ENCODE data around the gene RELT. TPM values are rescaled to one million over a fixed set of nuclear protein-coding genes. Genes with fewer than 3 reads are reported as not detected.

Gene RELT
- total and polyA plus RNA-seq, 3 experiments from 2014 or later: 7.5 to 23.4 (median 23.4) TPM

GRCh38 chr11:73445980-73446379, 69.8 kb downstream of the RELT start:
- CTCF ChIA-PET: no interaction called here

GRCh38 chr11:73446766-73447165, 70.6 kb downstream of the RELT start:
- Histone ChIP-seq H3K27ac (ENCODE audit: low read depth, low read length) (no peak overlapping the region), H3K4me1 (ENCODE audit: insufficient read depth, low read length) (no peaks in the 10 kb centered on the region), H3K9me3 (ENCODE audit: low read length) (no peaks in the 10 kb centered on the region), H3K36me3 (ENCODE audit: insufficient read depth, low read length) (no peaks in the 10 kb centered on the region), H3K4me3 (ENCODE audit: low read length) (no peak overlapping the region), H3K27me3 (ENCODE audit: insufficient read depth, low read length, poor library complexity, severe bottlenecking) (no peaks in the 10 kb centered on the region)
- H3K36me3 Mint-ChIP-seq: peaks cover 0 to 12% (median 0%) of the 10 kb centered on the region in 3 donors
- no peaks in the 10 kb centered on the region for H3K9me3 Mint-ChIP-seq
- peak overlapping the region in 4 of 8 donors; percentile 2 to 29 (median 11) for H3K27ac Mint-ChIP-seq
- H3K27me3 Mint-ChIP-seq: no peaks in the 10 kb centered on the region
- no peak overlapping the region for H3K4me3 Mint-ChIP-seq
- ChIA-PET CTCF (no interaction called here), POLR2A (interaction anchor here (0.5 kb wide), 1 partner anchor 13 kb away, joined by 4 read pairs; no protein-coding TSS in a partner anchor)
- DNase-seq: no peak
- H3K4me1 Mint-ChIP-seq: peaks cover 4 to 13% (median 5%) of the 10 kb centered on the region in 3 donors

More at GRCh38 chr11:73445980-73446379, 69.8 kb downstream of the RELT start:
- Histone ChIP-seq H3K9me3 (ENCODE audit: low read length) (no peaks in the 10 kb centered on the region), H3K27me3 (ENCODE audit: insufficient read depth, low read length, poor library complexity, severe bottlenecking) (no peaks in the 10 kb centered on the region), H3K27ac (ENCODE audit: low read depth, low read length) (no peak overlapping the region), H3K4me1 (ENCODE audit: insufficient read depth, low read length) (no peaks in the 10 kb centered on the region), H3K4me3 (ENCODE audit: low read length) (no peak overlapping the region), H3K36me3 (ENCODE audit: insufficient read depth, low read length) (no peaks in the 10 kb centered on the region)
- Mint-ChIP-seq H3K36me3 (peaks cover 0 to 14% (median 0%) of the 10 kb centered on the region in 3 donors), H3K4me1 (peaks cover 4 to 13% (median 5%) of the 10 kb centered on the region in 3 donors), H3K27ac (no peak overlapping the region), H3K9me3 (no peaks in the 10 kb centered on the region), H3K4me3 (no peak overlapping the region), H3K27me3 (no peaks in the 10 kb centered on the region)
- no peak for DNase-seq
- POLR2A ChIA-PET: interaction anchor here (0.5 kb wide), 1 partner anchor 14 kb away, joined by 4 read pairs; no protein-coding TSS in a partner anchor

Other genes starting within 250 kb of the RELT start
- gene FCHSD2, start 234.1 kb upstream of the RELT start, total RNA-seq: 10 to 100 TPM; 28.0 to 28.3 TPM
- gene FCHSD2, start 234.1 kb upstream of the RELT start, polyA plus RNA-seq: 21.2 TPM
- not detected for gene P2RY2, start 158.1 kb upstream of the RELT start, total RNA-seq
- not detected for gene P2RY2, start 158.1 kb upstream of the RELT start, polyA plus RNA-seq
- under 1 TPM; 0.20 to 0.24 TPM for gene P2RY6, start 104.1 kb upstream of the RELT start, total RNA-seq
- gene P2RY6, start 104.1 kb upstream of the RELT start, polyA plus RNA-seq: not detected
- not detected for gene ARHGEF17, start 68.1 kb upstream of the RELT start, total RNA-seq
- gene ARHGEF17, start 68.1 kb upstream of the RELT start, polyA plus RNA-seq: not detected
- 10 to 100 TPM; 11.7 to 13.1 TPM for gene FAM168A, start 221.7 kb downstream of the RELT start, total RNA-seq
- 2.5 TPM for gene FAM168A, start 221.7 kb downstream of the RELT start, polyA plus RNA-seq

Measured in CD8-positive, alpha-beta memory T cell (primary cell).